Ectodermal cell (in vitro differentiated cells): ENCODE measurements around the gene FAM229B.

Experiments
- H3K27ac ChIP-seq: 2 replicates; pipeline ENCODE4 v1.7.0; 2013; ENCODE audit warnings: mild to moderate bottlenecking, low read depth, low read length; ENCODE audit not compliant: insufficient read depth, poor library complexity, severe bottlenecking
- H3K27me3 ChIP-seq: 2 replicates; pipeline ENCODE4 v1.7.0; 2013; ENCODE audit warnings: mild to moderate bottlenecking, low read length; ENCODE audit not compliant: insufficient read depth, control insufficient read depth, poor library complexity, severe bottlenecking
- H3K36me3 ChIP-seq: one replicate; pipeline ENCODE4 v1.7.0; 2013; ENCODE audit warnings: low read length; ENCODE audit not compliant: control insufficient read depth, insufficient read depth
- H3K4me1 ChIP-seq: one replicate; pipeline ENCODE4 v1.7.0; 2013; ENCODE audit warnings: low read length; ENCODE audit not compliant: control insufficient read depth, insufficient read depth
- H3K4me3 ChIP-seq: 2 replicates; pipeline ENCODE4 v1.7.0; 2013; ENCODE audit warnings: low read depth, low read length, control low read depth; ENCODE audit not compliant: insufficient read depth
- H3K9me3 ChIP-seq: 2 replicates; pipeline ENCODE4 v1.7.0; 2013; ENCODE audit warnings: mild to moderate bottlenecking, low read length, moderate library complexity; ENCODE audit not compliant: control insufficient read depth
- WGBS, 2 experiments: methylation state at CpG; one replicate each; pipeline ENCODE4 v1.1.7; 2013; ENCODE audit warnings: missing lambda C conversion rate in 2 of 2; 5-methylcytosine and 5-hydroxymethylcytosine counted together

The FAM229B gene

DNA sequence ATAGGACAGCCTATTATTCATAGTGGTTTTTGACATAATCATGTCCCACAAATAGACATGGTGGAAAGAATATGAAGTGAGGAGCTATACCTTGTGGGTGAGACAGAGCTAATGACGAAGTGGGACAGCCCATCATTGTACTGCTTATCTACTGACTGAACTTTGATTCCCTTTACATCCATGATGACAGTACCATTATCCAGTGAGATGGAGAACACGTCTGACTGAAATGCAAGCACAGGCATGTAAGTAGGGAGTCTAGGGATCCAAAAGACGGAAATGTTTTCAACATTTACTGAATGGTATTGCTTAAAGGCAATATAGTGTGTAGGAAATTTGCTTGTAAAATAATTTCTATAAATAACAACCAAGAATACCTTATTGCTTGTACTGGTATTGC, 43.5 kb downstream of the FAM229B start:
- H3K4me3 ChIP-seq: no peak overlapping the region
- 85 to 89% methylated on average over 3 of the region's 3 CpGs for WGBS, 2 experiments
- no peaks in the 10 kb centered on the region for H3K9me3 ChIP-seq
- no peaks in the 10 kb centered on the region for H3K4me1 ChIP-seq
- H3K27me3 ChIP-seq: no peaks in the 10 kb centered on the region
- H3K36me3 ChIP-seq: no peaks in the 10 kb centered on the region
- H3K27ac ChIP-seq: no peak overlapping the region

DNA sequence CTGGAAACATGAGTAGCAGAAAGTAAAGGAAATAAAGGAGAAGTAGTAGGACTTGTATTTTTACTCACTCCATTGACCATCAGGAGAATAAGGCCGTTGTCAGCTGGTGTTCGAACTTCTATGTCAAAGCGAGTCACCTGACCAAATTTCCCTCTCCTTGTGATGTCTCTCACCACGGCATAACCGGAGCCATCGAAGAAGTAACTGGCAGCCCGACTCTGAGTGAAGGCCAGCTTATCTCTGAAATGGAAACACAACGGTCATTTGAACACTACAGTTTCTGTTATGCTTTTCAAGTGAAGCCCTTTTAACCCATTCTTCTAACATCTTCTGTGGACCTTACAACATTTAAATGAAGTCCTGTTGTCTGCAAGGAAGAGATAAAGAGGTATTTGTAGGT, 51.7 kb downstream of the FAM229B start:
- no peaks in the 10 kb centered on the region for H3K27me3 ChIP-seq
- no peaks in the 10 kb centered on the region for H3K36me3 ChIP-seq
- H3K27ac ChIP-seq: no peak overlapping the region
- H3K9me3 ChIP-seq: no peaks in the 10 kb centered on the region
- H3K4me1 ChIP-seq: no peaks in the 10 kb centered on the region
- 94% methylated on average over 8 of the region's 8 CpGs for WGBS, 2 experiments
- H3K4me3 ChIP-seq: no peak overlapping the region

GRCh38 chr6:112141707-112142106, 54.3 kb downstream of the FAM229B start:
- Histone ChIP-seq H3K4me3 (no peak overlapping the region), H3K27me3 (no peaks in the 10 kb centered on the region), H3K9me3 (no peaks in the 10 kb centered on the region), H3K27ac (no peak overlapping the region), H3K4me1 (no peaks in the 10 kb centered on the region), H3K36me3 (no peaks in the 10 kb centered on the region)
- WGBS, 2 experiments: 86 to 94% methylated on average over 2 of the region's 2 CpGs

DNA sequence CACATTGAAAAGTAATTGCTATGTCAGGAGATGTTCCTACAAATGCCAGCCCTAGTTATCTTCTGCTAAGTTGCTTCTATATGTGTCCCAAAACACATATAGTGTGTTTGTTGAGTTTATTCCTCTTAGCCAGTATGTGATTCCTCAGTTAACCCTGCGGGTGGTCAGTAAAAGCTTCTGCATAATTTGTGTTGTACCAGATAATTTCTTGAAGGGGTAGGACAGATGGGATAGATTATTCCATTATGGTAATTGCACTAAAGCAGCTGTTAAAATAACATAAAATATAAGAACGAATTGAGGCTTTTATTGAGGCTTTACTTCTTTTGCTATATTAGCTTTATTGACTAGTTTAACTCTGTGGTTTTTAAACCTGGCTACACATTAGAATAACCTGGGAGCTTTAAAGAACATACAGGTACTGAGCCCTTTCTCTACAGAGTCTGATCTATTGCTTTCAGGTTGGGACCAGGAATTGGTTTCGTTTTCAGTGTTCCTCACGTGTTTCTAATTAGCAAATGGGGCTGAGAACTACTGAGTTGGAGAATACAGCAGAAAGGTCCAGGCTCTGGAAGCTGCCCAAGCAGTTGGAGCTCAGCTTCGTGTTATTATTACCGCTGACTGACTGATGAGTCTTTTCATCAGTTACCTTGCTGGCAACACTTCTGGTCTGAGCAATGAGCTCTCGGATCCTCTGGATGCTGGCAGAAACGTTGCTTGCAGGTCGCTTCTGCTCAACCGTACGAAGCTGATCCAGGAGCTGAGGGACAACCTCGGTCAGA, 56.9 kb downstream of the FAM229B start:
- Histone ChIP-seq H3K4me3 (no peak overlapping the region), H3K4me1 (no peaks in the 10 kb centered on the region), H3K27me3 (no peaks in the 10 kb centered on the region), H3K36me3 (no peaks in the 10 kb centered on the region), H3K27ac (no peak overlapping the region), H3K9me3 (no peaks in the 10 kb centered on the region)
- 93 to 94% methylated on average over 10 to 11 of the region's 12 CpGs for WGBS, 2 experiments

DNA sequence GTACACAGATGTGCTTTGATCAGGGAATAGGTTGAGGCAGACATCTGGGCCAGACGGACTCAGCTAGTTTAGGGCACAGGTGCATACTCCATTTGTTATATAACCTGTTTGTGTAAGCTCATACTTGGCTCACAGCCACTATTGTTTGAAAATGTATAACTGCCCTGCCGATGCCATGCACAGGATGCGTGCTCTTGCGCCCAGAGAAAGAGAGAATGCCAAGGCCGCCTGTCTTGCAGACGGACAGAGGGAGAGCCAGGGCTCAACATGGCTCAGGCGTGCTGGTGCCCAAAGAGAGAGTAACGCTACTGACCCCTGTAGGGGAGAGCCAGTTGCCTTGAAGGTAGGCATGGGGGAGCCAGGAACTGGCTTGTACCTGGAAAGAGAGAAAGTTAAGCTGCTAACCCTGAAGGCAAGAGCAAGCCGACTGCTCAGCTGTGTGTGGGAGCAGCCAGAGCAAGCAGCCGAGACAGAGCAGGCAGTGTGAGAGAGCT, 57.7 kb downstream of the FAM229B start:
- 91 to 92% methylated on average over 10 of the region's 10 CpGs for WGBS, 2 experiments
- H3K27ac ChIP-seq: no peak overlapping the region
- no peak overlapping the region for H3K4me3 ChIP-seq

DNA sequence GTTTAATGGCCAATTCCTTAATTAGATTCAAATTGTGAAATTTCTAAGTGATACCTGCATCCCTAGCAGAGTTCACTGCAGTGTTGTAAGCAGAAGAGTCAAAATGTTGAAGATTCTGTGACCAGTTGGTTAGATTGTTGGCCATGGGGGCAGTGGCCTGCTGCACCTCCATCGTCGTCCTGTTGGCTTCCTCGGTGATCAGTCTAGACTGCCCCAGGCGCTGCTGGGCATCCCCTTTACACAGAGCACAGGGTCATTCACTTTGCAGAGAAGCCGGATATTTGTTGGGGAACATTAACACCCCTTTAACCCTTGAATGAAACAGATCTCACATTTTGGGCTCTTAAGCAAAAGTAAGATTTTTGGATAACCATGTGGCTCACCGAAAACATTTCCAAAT, 60.7 kb downstream of the FAM229B start:
- Histone ChIP-seq H3K27ac (no peak overlapping the region), H3K36me3 (no peaks in the 10 kb centered on the region), H3K4me3 (no peak overlapping the region), H3K27me3 (no peaks in the 10 kb centered on the region), H3K4me1 (no peaks in the 10 kb centered on the region), H3K9me3 (no peaks in the 10 kb centered on the region)
- 89 to 91% methylated on average over 6 of the region's 6 CpGs for WGBS, 2 experiments

More for the DNA sequence above, 57.7 kb downstream of the FAM229B start:
- H3K9me3 ChIP-seq: no peaks in the 10 kb centered on the region
- H3K4me1 ChIP-seq: no peaks in the 10 kb centered on the region
- no peaks in the 10 kb centered on the region for H3K36me3 ChIP-seq
- no peaks in the 10 kb centered on the region for H3K27me3 ChIP-seq

DNA sequence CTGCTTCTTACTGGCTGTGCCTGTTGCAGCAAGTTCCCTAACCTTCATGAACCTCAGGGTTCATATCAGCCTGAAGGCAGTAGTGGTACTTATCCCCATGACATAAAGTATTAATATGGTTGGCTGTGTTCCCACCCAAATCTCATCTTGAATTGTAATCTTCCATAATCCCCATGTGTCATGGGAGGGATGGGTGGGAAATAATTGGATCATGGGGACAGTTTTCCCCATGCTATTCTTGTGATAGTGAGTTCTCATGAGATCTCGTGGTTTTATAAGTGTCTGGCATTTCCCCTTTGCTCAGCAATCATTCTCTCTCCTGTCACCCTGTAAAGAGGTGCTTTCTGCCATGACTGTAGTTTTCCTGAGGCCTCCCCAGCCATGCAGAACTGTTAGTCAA, 61.8 kb downstream of the FAM229B start:
- no peaks in the 10 kb centered on the region for H3K9me3 ChIP-seq
- WGBS, 2 experiments: 94 to 95% methylated on average over 1 of the region's 1 CpG
- H3K36me3 ChIP-seq: no peaks in the 10 kb centered on the region
- H3K27ac ChIP-seq: no peak overlapping the region
- no peaks in the 10 kb centered on the region for H3K4me1 ChIP-seq
- no peak overlapping the region for H3K4me3 ChIP-seq
- no peaks in the 10 kb centered on the region for H3K27me3 ChIP-seq

- H3K4me3 ChIP-seq: no peak overlapping the region
- WGBS, 2 experiments: 97% methylated on average over 4 of the region's 4 CpGs
- no peaks in the 10 kb centered on the region for H3K9me3 ChIP-seq
- no peaks in the 10 kb centered on the region for H3K36me3 ChIP-seq
- no peaks in the 10 kb centered on the region for H3K27me3 ChIP-seq
- H3K4me1 ChIP-seq: no peaks in the 10 kb centered on the region
- no peak overlapping the region for H3K27ac ChIP-seq
Observed at GRCh38 chr6:112149719-112150263, 62.4 kb downstream of the FAM229B start.

- 80 to 87% methylated on average over 4 of the region's 5 CpGs for WGBS, 2 experiments
Observed at GRCh38 chr6:112150363-112150762, 63.0 kb downstream of the FAM229B start.

More at GRCh38 chr6:112150363-112150762, 63.0 kb downstream of the FAM229B start:
- no peak overlapping the region for H3K4me3 ChIP-seq
- H3K36me3 ChIP-seq: no peaks in the 10 kb centered on the region
- no peak overlapping the region for H3K27ac ChIP-seq
- H3K4me1 ChIP-seq: no peaks in the 10 kb centered on the region
- no peaks in the 10 kb centered on the region for H3K27me3 ChIP-seq
- no peaks in the 10 kb centered on the region for H3K9me3 ChIP-seq
